ENCODE results near the gene ETV3.

DNA sequence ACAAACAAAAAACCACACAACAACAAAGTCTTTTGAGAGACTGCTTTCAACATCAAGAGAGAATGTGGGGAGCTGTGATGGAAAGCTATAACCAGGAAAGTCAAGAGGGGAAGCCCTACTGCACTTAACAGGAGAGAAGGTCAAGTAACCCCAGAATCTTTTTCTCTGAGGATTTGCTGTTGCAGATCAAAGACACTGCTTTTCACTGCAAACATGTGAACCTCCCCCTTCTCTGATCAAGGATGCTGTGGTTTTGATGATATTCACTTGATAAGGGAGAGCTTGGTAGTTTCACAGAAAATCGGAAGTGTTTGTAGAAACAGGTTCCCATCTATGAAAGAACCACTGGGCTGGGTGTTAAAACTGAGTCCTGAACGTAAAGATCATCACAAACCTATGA is 4.8 kb downstream of the ETV3 start:
- TF ChIP-seq, protein P1, sequence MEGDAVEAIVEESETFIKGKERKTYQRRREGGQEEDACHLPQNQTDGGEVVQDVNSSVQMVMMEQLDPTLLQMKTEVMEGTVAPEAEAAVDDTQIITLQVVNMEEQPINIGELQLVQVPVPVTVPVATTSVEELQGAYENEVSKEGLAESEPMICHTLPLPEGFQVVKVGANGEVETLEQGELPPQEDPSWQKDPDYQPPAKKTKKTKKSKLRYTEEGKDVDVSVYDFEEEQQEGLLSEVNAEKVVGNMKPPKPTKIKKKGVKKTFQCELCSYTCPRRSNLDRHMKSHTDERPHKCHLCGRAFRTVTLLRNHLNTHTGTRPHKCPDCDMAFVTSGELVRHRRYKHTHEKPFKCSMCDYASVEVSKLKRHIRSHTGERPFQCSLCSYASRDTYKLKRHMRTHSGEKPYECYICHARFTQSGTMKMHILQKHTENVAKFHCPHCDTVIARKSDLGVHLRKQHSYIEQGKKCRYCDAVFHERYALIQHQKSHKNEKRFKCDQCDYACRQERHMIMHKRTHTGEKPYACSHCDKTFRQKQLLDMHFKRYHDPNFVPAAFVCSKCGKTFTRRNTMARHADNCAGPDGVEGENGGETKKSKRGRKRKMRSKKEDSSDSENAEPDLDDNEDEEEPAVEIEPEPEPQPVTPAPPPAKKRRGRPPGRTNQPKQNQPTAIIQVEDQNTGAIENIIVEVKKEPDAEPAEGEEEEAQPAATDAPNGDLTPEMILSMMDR (IDR thresholded peaks at IDR 0.05) = no peak
- TF ChIP-seq, protein P2, sequence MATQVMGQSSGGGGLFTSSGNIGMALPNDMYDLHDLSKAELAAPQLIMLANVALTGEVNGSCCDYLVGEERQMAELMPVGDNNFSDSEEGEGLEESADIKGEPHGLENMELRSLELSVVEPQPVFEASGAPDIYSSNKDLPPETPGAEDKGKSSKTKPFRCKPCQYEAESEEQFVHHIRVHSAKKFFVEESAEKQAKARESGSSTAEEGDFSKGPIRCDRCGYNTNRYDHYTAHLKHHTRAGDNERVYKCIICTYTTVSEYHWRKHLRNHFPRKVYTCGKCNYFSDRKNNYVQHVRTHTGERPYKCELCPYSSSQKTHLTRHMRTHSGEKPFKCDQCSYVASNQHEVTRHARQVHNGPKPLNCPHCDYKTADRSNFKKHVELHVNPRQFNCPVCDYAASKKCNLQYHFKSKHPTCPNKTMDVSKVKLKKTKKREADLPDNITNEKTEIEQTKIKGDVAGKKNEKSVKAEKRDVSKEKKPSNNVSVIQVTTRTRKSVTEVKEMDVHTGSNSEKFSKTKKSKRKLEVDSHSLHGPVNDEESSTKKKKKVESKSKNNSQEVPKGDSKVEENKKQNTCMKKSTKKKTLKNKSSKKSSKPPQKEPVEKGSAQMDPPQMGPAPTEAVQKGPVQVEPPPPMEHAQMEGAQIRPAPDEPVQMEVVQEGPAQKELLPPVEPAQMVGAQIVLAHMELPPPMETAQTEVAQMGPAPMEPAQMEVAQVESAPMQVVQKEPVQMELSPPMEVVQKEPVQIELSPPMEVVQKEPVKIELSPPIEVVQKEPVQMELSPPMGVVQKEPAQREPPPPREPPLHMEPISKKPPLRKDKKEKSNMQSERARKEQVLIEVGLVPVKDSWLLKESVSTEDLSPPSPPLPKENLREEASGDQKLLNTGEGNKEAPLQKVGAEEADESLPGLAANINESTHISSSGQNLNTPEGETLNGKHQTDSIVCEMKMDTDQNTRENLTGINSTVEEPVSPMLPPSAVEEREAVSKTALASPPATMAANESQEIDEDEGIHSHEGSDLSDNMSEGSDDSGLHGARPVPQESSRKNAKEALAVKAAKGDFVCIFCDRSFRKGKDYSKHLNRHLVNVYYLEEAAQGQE (IDR thresholded peaks at IDR 0.05; ENCODE audit: insufficient read depth in 1 of 2, low read depth in 2 of 2, low read length in 1 of 2) = no peak
- TF ChIP-seq TCF7L2 (IDR thresholded peaks at IDR 0.05; ENCODE audit: low read depth, low read length) = no peak
- no peak for TF ChIP-seq POLR2AphosphoS5 (IDR thresholded peaks at IDR 0.05; ENCODE audit: low read depth, low read length)

Data from Panc1 (cell line).